H4 (cell line): Measurements from ENCODE around the gene EPHA6. TPM values are rescaled to one million over a fixed set of nuclear protein-coding genes. Genes with fewer than 3 reads are reported as not detected.
"Not testable (repeated sequence)": the region's sequence is repeated elsewhere in the genome, so short reads cannot be mapped to it uniquely, and the experiment has no call there.

Source experiments
- DNase-seq: peaks from one replicate; pipeline ENCODE4 v3.0.0-alpha.2; 2015; ENCODE audit warnings: low spot score
- total RNA-seq: library from RNA; depleted of rRNA; stranded (reverse); fragments of >200 nt; shearing (Covaris generic); gene quantifications from 2 replicates; pipeline ENCODE4 v1.2.3, GENCODE V29; 2014

EPHA6 gene
- total RNA-seq, 1 experiment from 2014 or later = 7.7 TPM

DNA sequence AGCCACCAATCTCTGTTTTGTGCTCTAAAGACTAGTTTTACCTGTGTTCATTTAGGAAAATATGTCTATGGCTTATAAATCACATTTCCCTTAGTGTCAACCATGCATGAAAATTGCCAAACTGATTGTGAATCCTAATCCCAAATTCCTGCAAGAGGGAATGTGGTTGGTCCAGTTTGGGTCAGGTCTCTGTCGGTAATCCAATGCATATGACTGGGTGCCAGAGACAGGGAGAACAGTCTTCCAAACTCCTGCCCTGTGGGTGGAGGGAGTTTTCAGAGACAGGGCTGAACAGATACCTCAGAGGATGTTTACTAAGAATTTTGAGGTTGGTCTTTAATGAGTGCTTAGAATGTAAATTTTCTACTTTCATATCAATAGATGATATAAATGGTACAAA, 649.6 kb downstream of the EPHA6 start:
- no peak for DNase-seq

DNA sequence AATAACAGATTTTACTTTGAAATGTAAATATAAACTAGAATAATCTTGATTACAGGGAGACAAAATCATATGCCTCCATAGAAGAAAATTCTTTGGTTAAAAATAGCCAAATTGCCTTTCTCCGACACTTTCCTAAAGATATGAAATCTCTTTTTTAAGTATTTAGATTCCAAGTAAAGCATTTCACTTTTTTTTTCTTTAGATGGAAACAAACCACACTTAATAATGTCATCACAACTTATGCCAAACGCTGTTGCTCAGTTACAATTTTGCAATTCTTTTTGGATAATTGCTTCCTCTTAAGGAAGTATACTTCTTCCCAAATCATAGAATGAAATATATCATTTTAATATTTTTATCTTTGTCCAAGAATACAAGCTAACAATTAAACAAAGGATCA, 656.1 kb downstream of the EPHA6 start:
- DNase-seq = no peak

DNA sequence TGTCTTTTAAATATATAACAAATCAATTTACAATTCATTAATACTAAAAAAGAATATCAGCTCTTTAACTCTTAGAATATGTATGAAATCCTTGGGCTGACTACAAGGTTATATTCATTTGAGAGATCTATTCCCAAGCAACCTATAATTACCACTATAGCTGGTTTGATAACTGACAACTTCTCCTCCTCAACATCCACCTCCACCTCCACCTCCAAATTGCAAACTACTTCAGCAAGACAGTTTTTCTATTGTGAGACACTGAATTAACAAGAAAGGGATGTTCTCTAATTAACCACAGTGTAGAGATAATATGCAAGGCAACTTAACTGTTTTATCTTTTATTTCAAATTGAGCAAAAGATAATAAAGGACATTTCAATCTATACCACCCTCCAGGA, 665.3 kb downstream of the EPHA6 start:
- DNase-seq = no peak

DNA sequence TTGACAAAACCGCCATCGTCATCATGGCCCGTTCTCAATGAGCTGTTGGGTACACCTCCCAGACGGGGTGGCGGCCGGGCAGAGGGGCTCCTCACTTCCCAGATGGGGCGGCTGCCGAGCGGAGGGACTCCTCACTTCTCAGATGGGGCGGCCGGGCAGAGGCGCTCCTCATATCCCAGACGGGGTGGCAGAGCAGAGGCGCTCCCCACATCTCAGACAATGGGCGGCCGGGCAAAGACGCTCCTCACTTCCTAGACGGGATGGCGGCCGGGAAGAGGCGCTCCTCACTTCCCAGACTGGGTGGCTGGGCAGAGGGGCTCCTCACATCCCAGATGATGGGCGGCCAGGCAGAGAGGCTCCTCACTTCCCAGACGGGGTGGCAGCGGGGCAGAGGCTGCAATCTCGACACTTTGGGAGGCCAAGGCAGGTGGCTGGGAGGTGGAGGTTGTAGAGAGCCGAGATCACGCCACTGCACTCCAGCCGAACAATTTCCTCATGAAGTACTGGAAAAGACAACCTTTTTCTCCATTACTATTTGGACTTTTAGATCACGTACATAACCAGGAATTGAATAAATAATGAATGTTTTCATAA, 666.4 kb downstream of the EPHA6 start:
- DNase-seq = not testable (repeated sequence)

DNA sequence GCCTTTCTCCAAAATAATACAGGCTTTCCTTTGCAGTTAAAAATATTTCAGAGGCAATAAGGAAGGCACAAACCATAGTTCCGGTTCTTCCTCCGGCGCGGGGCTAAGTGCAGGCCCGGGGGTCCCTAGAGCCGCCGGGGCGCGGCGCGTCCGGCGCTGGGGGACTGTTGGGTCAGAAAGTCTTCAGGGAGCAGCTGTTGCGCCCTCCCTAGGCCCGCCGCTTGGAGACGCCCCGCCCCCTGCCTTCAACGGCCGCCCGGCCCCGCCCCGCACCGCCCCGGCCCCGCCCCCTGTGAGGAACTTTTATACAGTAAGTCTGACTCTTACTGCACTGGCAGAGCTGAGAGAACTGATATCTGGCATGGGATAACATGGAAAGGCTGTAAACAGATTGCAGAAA, 667.0 kb downstream of the EPHA6 start:
- DNase-seq = no peak

DNA sequence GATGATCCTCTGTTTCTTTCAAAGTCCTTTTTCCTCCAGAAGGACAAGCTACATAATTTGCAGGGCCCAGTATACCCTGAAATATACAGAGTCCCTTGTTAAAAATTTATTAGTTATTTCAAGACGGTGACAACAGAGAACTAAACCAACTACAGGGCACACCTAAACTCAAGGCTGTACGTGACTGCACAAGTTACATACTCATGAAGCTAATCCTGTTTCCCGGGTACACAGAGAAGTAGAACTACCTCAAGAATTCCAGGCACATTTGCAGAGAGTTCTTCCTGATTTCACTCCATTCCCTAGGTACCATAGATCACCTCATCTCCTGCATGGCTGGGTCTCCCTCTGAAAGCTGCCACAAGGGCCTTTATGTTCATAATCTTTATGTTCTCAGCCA, 670.8 kb downstream of the EPHA6 start:
- DNase-seq = no peak

DNA sequence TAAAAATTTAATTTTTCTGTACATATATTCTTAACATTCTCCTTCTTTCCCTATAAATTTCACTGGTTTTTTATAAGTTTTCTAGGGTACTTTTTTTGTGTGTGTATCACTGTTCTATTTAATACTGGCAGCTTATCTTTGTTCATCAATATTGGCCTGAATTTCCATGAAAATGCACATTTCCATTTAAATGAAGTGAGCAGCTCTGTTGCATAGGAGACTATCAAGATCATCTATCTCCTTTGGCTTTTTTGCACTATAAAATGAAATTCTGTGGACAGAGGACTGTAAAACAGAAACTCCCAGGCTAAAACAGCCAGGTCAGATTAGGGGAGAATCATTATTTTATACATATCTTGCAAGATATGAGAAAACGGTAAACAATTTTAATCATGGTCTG, 673.2 kb downstream of the EPHA6 start:
- DNase-seq = no peak

DNA sequence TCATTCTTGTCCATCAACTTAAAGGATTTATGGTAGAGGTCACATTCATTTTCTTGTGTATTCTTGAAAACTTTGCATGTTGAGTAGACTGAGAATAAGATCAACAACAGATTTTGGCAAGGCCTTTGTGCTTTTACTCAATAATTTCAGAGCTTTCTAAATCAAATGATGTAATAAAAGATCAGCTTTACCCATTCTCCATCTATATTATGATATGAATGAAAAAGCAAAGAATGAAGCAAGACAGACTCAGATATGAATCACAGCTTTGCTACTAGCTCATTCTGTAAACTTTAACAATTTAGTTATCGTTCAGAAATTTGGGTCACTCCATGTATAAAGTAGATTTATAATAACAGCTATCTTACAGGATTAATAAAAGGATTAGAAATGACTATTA, 674.3 kb downstream of the EPHA6 start:
- DNase-seq = no peak

DNA sequence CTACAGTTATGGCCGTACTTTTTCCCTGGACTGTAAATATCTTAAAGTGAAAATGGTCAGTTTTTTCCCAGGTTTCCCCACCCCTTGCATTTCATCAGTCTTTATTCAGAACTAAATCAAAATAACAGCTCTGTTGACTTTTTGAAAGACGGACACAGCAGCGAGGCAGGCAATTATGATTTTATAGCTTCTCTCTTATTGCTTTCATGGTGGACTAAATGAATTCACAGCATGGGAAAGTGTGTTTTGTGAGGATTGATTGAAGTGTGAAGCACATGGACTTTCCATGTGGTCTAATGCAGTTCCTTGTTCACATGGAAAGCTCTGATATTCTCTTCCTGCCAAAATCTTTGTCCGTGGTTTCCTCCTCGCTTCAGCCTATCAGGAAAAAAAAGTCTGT, 681.5 kb downstream of the EPHA6 start:
- no peak for DNase-seq

DNA sequence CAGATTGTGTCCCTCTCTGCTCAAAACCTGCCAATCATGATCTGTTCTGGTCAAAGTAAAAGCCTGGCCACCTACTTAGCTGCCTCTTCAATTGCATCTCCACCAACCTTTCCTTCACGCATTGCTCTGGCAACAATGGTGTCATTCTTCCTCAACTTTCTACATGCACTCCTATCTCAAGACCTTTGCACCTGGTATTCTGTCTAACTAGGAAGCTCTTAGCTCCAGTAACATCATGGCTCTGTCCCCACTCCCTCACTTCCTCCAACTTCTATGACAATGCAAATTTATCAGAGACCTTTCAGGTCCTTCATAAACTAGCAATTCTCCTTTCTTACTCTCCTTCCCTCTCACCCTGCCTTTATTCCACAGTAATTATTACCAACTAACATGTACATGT, 682.7 kb downstream of the EPHA6 start:
- DNase-seq = no peak

DNA sequence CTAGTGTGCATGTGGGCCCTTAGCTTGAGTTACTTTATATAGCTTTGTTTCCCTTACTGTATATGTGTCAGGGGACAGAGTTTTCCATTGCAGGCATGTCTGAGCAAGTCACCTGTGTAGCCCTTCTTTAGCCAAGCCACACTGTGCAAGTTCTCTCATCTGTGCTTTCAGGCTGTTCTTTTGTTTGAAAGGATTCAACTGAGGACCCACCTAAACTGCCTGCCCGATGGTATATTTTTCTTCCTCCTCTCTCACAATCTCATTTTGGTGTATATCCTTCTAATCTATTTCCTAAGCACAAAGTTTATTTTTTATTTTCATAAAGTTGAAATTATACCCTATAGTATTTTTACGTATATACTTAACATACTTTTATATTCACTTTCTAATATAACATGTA, 690.1 kb downstream of the EPHA6 start:
- no peak for DNase-seq

DNA sequence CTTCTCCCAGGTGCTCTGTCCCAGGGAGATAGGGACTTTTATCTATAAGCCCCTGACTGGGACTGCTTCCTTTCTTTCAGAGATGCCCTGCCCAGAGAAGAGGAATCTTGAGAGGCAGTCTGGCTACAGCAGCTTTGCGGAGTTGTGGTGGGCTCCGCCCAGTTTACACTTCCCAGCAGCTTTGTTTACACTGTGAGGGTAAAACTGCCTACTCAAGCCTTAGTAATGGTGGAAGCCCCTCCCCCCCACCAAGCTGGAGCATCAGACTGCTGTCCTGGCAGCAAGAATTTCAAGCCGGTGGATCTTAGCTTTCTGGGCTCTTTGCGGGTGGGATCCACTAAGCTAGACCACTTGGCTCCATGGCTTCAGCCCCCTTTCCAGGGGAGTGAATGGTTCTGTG, 696.4 kb downstream of the EPHA6 start:
- DNase-seq = peak; percentile 60

DNA sequence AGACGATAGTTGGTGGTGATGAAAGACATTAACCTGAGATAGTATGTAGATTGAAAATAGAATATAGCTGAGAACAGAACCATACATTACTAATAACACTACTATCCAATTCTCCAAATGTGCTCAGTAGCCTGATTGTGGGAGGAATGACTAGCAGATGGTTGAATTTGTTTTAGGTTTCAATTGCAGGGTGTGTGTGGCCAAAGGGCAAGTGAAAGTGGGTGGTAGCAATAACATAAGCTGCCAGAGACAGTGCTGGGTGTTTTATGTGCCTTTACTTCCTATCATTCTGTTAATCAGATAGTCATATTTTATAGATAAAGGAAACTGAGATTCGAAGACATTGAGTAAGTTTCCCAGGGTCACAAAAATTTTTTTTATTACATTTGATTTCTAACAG, 700.7 kb downstream of the EPHA6 start:
- DNase-seq = no peak

DNA sequence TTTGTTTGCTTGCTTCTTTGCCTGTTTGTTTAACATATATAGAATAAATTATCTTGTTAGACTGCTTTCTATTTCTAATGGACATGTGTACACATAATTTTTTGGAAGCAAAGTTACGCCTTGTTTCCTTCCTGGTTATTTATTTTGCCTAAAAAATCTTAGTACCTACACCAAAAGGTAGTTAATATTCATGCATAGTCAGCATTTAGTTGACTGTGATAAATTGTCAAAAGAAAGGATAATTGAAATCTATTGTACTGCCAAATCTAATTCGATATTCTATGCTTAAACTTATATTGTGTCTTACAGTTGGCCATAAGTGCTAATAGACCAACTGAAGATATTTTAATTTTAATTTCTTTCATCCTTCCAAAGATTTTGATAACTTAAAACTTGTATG, 716.3 kb downstream of the EPHA6 start:
- DNase-seq = no peak

DNA sequence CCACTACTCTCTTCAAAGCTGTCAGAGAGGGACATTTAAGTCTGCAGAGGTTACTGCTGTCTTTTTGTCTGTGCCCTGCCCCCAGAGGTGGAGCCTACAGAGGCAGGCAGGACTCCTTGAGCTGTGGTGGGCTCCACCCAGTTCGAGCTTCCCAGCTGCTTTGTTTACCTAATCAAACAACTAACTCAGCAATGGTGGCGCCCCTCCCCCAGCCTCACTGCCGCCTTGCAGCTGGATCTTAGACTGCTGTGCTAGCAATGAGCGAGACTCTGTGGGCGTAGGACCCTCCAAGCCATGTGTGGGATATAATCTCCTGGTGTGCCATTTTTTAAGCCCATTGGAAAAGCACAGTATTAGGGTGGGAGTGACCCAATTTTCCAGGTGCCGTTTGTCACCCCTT, 733.2 kb downstream of the EPHA6 start:
- DNase-seq = not testable (repeated sequence)

DNA sequence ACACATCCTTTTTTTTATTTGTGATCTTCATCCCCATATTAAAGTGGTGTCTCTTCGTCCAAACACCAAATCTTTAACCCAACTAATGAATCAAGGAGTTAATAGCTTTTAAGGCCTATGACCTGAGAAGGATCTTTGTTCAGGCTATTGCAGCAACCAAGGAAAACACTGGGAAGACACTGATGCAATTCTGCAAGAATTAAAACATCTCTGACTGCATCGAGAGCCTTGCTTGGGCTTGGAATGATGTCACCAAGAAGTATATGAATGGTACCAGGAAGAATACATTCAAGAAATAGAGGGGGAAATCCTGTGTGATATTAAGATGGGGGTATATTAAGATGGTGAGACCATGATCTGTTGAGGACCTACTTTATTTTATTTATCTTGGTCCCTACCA, 736.0 kb downstream of the EPHA6 start:
- no peak for DNase-seq

DNA sequence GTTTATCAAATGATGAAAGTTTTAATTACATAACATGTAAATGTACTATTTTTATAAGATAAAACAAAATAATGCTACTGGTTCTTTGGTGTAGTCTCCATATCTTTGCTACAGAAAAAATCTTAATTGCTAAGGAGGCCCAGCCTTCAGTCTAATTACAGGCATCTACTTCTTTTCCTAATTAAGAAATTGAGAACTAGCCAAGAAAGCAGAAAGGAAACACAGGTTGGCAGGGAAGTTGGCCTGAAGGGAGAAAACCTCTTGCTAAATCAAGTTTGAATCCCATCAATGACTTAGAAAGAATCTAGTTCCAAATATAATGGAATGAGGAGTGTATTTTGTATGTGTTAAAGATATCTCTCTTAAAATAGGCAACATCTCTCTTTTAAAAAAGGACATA, 737.8 kb downstream of the EPHA6 start:
- no peak for DNase-seq

DNA sequence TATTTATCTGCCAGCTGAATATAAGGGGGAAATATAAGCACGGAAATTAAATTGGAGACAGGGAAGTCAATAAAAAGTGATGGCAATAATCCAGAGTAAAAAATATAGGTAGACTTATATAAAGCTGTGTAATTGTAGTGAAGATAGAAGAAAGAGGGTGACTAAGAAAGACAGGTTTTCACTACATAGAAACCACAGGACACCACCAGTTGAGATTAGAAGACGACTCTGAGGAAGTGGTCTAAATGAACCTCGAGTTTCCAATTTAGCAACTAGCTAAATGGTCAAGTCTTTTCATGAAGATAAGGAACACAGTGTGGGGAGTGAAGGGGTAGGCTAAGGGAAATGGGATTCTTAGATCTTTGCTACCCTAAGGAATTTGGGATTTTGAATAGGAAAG, 761.3 kb downstream of the EPHA6 start:
- DNase-seq = no peak

DNA sequence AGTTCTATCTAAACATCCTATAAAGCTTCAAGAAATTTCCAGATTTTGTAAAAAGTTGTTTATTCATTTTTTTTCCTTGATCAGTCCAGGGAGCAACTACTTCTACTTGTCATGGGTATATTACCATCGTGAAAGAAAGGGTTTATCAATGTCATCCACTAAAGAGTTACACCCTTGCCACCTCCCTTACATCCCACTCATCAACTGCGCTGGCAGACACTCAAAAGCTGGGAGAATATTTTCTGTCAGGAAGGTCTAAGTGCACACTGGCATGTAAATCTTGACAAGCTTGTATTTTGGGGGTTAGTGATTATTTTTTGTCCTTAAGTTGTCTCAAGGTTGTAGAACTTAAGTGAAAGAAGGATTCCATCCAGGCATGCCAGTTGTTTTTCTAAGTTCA, 761.8 kb downstream of the EPHA6 start:
- DNase-seq = no peak

DNA sequence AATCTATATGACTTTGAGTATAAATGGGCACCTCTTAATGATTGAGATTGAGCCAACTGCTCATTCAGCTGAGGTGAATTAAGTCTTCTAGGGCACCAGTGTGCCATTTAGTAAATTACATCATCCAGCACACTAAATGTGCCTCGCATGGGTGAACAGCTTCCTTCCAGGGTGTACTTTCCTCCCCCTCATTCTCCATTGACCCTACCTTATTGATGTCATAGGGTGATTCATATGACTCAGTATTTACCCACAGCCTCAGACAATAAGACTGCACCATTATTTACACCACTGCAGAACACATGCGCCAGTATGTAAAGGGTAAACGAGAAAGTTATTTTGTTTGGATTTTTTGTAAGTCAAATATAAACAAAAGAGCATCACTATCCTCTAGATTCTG, 765.0 kb downstream of the EPHA6 start:
- peak; percentile 60 for DNase-seq

DNA sequence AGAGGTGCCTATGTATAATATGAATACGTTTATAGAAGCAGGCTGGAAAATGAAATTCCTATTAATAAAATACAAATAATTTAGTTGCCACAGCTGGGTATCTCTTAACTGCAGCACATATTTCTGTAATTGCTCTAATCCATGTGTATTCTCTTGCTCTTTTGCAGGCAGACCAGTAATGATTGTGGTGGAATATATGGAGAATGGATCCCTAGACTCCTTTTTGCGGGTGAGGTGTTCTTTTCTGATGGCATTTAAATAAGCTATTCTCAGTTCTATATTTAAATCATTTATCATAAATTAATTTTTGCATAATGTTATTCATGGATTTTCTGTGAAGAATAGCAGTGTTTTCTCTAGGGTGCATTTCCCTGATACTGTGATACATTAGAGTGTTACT, 796.2 kb downstream of the EPHA6 start:
- no peak for DNase-seq

DNA sequence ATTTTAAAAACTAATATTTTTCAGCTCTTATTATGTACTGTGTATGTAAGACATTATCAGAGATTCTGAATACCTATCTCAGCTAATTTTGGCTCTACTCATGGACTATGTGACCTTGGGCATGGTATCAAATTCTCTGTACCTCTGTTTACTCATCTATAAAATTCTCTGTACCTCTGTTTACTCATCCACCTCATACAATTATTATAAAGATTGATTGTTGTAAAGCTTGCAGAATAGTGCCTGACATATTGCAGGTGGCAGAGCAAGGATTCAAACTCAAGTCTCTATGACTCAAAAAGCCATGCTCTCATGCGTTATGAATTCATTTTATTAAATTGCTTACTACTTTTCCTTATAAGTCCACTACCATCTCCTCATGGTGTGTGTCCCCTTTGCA, 798.2 kb downstream of the EPHA6 start:
- no peak for DNase-seq

DNA sequence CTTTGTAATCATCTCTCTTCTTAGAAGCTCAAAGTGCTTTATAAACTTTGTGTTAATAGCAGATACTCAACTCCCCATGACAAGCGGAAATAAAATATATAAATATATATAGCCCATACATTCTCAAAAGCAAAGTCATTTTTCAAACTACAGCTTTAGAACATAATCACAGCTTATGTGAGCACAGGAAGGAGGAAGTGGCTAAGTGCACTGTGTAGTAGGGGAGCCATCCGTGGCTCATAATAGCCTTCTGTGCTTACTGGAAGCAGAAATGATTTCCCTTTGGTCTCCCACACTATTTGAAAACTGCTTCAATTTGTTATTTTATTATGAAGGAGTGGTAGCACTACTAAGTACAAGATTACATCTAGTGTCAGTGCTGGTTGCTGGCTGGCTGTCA, 798.7 kb downstream of the EPHA6 start:
- DNase-seq = no peak

DNA sequence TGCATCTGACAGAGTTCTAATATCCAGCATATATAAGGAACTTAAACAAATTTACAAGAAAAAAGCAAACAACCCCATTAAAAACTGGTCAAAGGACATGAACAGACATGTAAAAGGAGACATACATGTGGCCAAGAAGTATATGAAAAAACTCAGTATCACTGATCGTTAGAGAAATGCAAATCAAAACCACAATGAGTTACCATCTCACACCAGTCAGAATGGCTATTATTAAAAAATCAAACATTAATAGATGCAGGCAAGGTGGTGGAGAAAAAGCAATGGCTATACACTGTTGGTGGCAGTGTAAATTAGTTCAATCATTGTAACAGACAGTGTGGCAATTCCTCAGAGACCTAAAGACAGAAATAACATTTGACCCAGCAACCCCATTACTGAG, 806.1 kb downstream of the EPHA6 start:
- not testable (repeated sequence) for DNase-seq

DNA sequence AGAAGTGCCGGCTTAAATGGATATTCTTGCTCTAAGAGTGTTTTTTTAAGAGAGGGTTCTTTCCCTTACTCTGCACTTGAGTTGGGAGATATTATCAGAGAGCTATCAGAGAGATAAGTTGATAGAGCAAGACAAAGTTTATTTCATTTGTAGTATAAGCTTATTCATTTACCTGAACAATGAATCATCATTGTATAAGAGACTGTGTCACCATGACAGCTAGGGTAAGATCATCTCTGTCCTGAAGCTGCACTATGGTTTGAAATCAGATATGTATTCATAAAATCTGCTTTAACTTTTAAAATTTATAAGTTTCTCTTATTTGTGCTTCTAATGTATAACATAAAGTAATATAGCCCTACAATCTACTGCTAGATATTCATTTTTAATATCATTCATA, 822.1 kb downstream of the EPHA6 start:
- DNase-seq = no peak
